ENCODE results near the gene RNF2. TPM values are rescaled to one million over a fixed set of nuclear protein-coding genes. Genes with fewer than 3 reads are reported as not detected.

Gene RNF2
- total and polyA plus RNA-seq, 10 of the 15 experiments (the other 5 are each of a cell fraction or from before 2014, with no cell fraction given), result 4.8 to 36.3 (median 15.1) TPM

DNA sequence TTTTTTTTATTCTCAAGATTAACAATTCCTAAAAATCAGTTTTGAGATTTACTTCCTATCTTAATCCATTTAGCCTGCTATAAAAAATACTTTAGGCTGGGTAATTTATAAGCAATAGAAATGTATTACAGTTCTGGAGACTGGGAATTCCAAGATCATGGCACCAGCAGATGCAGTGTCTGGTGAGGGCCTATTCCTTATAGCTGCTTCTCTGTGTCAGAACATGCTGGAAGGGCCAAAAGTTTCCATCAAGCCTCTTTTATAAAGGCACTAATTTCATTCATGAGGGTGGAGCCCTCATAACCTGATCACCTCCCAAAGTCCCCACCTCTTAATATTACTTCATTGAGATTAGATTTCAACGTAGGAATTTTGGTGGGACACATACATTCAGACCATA, 41.7 kb downstream of the RNF2 start:
- RAD21 ChIA-PET (ENCODE audit: unreplicated experiment), result no interaction called here
- intact Hi-C loops (cut with micrococcal nuclease; ENCODE audit: unreplicated experiment) (no loop called here), in situ Hi-C loops (cut with MboI) (no loop called here)
- Histone ChIP-seq H3K4me1 (ENCODE audit: control insufficient read depth, insufficient read depth, low read length) (no peaks in the 10 kb centered on the region), H3K4me3 (no peak overlapping the region), H3K27ac (ENCODE audit: control insufficient read depth, insufficient read depth) (no peak overlapping the region), H3K9me3 (replicated peaks; ENCODE audit: control insufficient read depth, insufficient read depth, low read length) (no peaks in the 10 kb centered on the region), H3K36me3 (ENCODE audit: control insufficient read depth in 2 of 2, insufficient read depth in 2 of 2, low read length in 1 of 2) (peaks cover 0 to 1% of the 10 kb centered on the region in 2 experiments), H3K9ac (ENCODE audit: control insufficient read depth, insufficient read depth, low read length) (no peak overlapping the region), H3K4me2 (ENCODE audit: control insufficient read depth, insufficient read depth) (no peak overlapping the region), H3K27me3 (replicated peaks in 1 of 2; ENCODE audit: control insufficient read depth in 2 of 2, insufficient read depth in 2 of 2, low read length in 1 of 2) (no peaks in the 10 kb centered on the region), H2AFZ (ENCODE audit: control insufficient read depth, low read depth, low read length) (no peak overlapping the region), H3K79me2 (ENCODE audit: control insufficient read depth, insufficient read depth, low read length) (no peaks in the 10 kb centered on the region), H4K20me1 (ENCODE audit: control insufficient read depth, insufficient read depth) (no peaks in the 10 kb centered on the region)
- TF ChIP-seq, protein P1, sequence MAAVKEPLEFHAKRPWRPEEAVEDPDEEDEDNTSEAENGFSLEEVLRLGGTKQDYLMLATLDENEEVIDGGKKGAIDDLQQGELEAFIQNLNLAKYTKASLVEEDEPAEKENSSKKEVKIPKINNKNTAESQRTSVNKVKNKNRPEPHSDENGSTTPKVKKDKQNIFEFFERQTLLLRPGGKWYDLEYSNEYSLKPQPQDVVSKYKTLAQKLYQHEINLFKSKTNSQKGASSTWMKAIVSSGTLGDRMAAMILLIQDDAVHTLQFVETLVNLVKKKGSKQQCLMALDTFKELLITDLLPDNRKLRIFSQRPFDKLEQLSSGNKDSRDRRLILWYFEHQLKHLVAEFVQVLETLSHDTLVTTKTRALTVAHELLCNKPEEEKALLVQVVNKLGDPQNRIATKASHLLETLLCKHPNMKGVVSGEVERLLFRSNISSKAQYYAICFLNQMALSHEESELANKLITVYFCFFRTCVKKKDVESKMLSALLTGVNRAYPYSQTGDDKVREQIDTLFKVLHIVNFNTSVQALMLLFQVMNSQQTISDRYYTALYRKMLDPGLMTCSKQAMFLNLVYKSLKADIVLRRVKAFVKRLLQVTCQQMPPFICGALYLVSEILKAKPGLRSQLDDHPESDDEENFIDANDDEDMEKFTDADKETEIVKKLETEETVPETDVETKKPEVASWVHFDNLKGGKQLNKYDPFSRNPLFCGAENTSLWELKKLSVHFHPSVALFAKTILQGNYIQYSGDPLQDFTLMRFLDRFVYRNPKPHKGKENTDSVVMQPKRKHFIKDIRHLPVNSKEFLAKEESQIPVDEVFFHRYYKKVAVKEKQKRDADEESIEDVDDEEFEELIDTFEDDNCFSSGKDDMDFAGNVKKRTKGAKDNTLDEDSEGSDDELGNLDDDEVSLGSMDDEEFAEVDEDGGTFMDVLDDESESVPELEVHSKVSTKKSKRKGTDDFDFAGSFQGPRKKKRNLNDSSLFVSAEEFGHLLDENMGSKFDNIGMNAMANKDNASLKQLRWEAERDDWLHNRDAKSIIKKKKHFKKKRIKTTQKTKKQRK (IDR thresholded peaks at IDR 0.05; ENCODE audit: low read depth, low read length), result no peak
- no peak for TF ChIP-seq TBL1XR1 (IDR thresholded peaks at IDR 0.05; ENCODE audit: low read depth, low read length)
- TF ChIP-seq SRF (IDR thresholded peaks at IDR 0.05; ENCODE audit: low read depth in 2 of 2, low read length in 2 of 2), result no peak
- no peak for TF ChIP-seq RB1 (IDR thresholded peaks at IDR 0.05; ENCODE audit: borderline replicate concordance)
- TF ChIP-seq, protein P2, sequence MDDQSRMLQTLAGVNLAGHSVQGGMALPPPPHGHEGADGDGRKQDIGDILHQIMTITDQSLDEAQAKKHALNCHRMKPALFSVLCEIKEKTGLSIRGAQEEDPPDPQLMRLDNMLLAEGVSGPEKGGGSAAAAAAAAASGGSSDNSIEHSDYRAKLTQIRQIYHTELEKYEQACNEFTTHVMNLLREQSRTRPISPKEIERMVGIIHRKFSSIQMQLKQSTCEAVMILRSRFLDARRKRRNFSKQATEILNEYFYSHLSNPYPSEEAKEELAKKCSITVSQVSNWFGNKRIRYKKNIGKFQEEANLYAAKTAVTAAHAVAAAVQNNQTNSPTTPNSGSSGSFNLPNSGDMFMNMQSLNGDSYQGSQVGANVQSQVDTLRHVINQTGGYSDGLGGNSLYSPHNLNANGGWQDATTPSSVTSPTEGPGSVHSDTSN (IDR thresholded peaks at IDR 0.05; ENCODE audit: insufficient replicate concordance, low read depth, low read length), result no peak
- TF ChIP-seq MEF2A (IDR thresholded peaks at IDR 0.05; ENCODE audit: insufficient read depth, low read depth, low read length), result no peak
- TF ChIP-seq CEBPB (IDR thresholded peaks at IDR 0.05; ENCODE audit: borderline replicate concordance in 1 of 2, low read depth in 2 of 2, low read length in 2 of 2), result no peak
- no peak for TF ChIP-seq SREBF1 (IDR thresholded peaks at IDR 0.05; ENCODE audit: low read length)
- TF ChIP-seq, protein P3, sequence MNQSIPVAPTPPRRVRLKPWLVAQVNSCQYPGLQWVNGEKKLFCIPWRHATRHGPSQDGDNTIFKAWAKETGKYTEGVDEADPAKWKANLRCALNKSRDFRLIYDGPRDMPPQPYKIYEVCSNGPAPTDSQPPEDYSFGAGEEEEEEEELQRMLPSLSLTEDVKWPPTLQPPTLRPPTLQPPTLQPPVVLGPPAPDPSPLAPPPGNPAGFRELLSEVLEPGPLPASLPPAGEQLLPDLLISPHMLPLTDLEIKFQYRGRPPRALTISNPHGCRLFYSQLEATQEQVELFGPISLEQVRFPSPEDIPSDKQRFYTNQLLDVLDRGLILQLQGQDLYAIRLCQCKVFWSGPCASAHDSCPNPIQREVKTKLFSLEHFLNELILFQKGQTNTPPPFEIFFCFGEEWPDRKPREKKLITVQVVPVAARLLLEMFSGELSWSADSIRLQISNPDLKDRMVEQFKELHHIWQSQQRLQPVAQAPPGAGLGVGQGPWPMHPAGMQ (IDR thresholded peaks at IDR 0.05; ENCODE audit: borderline replicate concordance), result no peak
- TF ChIP-seq, protein P4, sequence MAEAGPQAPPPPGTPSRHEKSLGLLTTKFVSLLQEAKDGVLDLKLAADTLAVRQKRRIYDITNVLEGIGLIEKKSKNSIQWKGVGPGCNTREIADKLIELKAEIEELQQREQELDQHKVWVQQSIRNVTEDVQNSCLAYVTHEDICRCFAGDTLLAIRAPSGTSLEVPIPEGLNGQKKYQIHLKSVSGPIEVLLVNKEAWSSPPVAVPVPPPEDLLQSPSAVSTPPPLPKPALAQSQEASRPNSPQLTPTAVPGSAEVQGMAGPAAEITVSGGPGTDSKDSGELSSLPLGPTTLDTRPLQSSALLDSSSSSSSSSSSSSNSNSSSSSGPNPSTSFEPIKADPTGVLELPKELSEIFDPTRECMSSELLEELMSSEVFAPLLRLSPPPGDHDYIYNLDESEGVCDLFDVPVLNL (IDR thresholded peaks at IDR 0.05; ENCODE audit: low read depth, low read length), result no peak
- 91% methylated on average over 1 of the region's 1 CpG for WGBS (ENCODE audit: insufficient coverage, insufficient replicate concordance, low lambda C conversion rate, missing lambda C conversion rate)
- CTCF ChIA-PET, result interaction anchor here (1.2 kb wide), 1 partner anchor 83 kb away, joined by 10 read pairs; no protein-coding TSS in a partner anchor
- no TSS peak for BruUV-seq (replicated peaks)
- DNase-seq (ENCODE audit: low read depth, low spot score) (no peak), FAIRE-seq (no peak), ATAC-seq (no peak)
- SMC1A ChIA-PET (ENCODE audit: uncharacterized antibody, unreplicated experiment), result interaction anchor here (0.7 kb wide), 2 partner anchors 10 to 54 kb away, joined by 3 read pairs; no protein-coding TSS in a partner anchor
- POLR2A ChIA-PET, result no interaction called here

Data from GM12878 (cell line).